NCI-H2227 (cell line): ENCODE measurements around the gene NAAA.
"Not testable (repeated sequence)": the region's sequence is repeated elsewhere in the genome, so short reads cannot be mapped to it uniquely, and the experiment has no call there.

Experiments used
- DNase-seq: peaks from one replicate; lab custom pipeline; 2025; ENCODE audit not compliant: unreplicated experiment; lab: John Stamatoyannopoulos, UW

Gene NAAA

GRCh38 chr4:75920327-75920726 is 20.5 kb downstream of the NAAA start:
- DNase-seq: no peak

- no peak for DNase-seq
Measured at GRCh38 chr4:75919920-75920319, 20.9 kb downstream of the NAAA start.

- DNase-seq: peak; percentile 9
Measured at GRCh38 chr4:75916091-75916661, 24.6 kb downstream of the NAAA start.

- DNase-seq: no peak
Measured at GRCh38 chr4:75912968-75913367, 27.8 kb downstream of the NAAA start.

GRCh38 chr4:75910831-75911230 is 30.0 kb downstream of the NAAA start:
- not testable (repeated sequence) for DNase-seq

- no peak for DNase-seq
Measured at GRCh38 chr4:75909405-75909804, 31.4 kb downstream of the NAAA start.

- DNase-seq: no peak
Measured at GRCh38 chr4:75908555-75908954, 32.3 kb downstream of the NAAA start.

- no peak for DNase-seq
Measured at GRCh38 chr4:75907966-75908365, 32.8 kb downstream of the NAAA start.

GRCh38 chr4:75904076-75904475 is 36.7 kb downstream of the NAAA start:
- no peak for DNase-seq

- DNase-seq: no peak
Measured at GRCh38 chr4:75902352-75902751, 38.5 kb downstream of the NAAA start, which contains the start of gene PPEF2. Gene PPEF2 (minus strand): TSS chr4:75902452. CDS start chr4:75896325, 6,127 bp downstream.

GRCh38 chr4:75898536-75898935 is 42.3 kb downstream of the NAAA start:
- no peak for DNase-seq

GRCh38 chr4:75895744-75896314 is 45.0 kb downstream of the NAAA start:
- no peak for DNase-seq

GRCh38 chr4:75892508-75892907 is 48.3 kb downstream of the NAAA start:
- DNase-seq: no peak

- no peak for DNase-seq
Measured at GRCh38 chr4:75891611-75892010, 49.2 kb downstream of the NAAA start.

GRCh38 chr4:75889537-75890199 is 51.1 kb downstream of the NAAA start:
- DNase-seq: no peak

- no peak for DNase-seq
Measured at GRCh38 chr4:75886104-75886503, 54.7 kb downstream of the NAAA start.

GRCh38 chr4:75881476-75881875 is 59.3 kb downstream of the NAAA start:
- DNase-seq: no peak

GRCh38 chr4:75880278-75880677 is 60.5 kb downstream of the NAAA start:
- no peak for DNase-seq

GRCh38 chr4:75878246-75878756 is 62.5 kb downstream of the NAAA start:
- no peak for DNase-seq

- DNase-seq: no peak
Measured at GRCh38 chr4:75876218-75876617, 64.6 kb downstream of the NAAA start.

- DNase-seq: no peak
Measured at GRCh38 chr4:75869100-75869499, 71.7 kb downstream of the NAAA start.

- DNase-seq: no peak
Measured at GRCh38 chr4:75867130-75867529, 73.7 kb downstream of the NAAA start.
